NCI-H187 treated with DMSO at 0.1 percent for 48 hours (cell line): ENCODE data around the gene AOX1.
"Not testable (repeated sequence)": the region's sequence is repeated elsewhere in the genome, so short reads cannot be mapped to it uniquely, and the experiment has no call there.

ENCODE experiments used
- DNase-seq: peaks from one replicate; lab custom pipeline; 2025; lab: John Stamatoyannopoulos, UW

AOX1 gene

GRCh38 chr2:200703127-200703925 lies 117.5 kb downstream of the AOX1 start:
- DNase-seq = no peak

GRCh38 chr2:200703926-200704637 lies 118.3 kb downstream of the AOX1 start:
- no peak for DNase-seq

GRCh38 chr2:200705305-200706041 lies 119.7 kb downstream of the AOX1 start:
- DNase-seq = no peak

GRCh38 chr2:200708943-200709342 lies 123.1 kb downstream of the AOX1 start:
- DNase-seq = no peak

- DNase-seq = no peak
Observed at GRCh38 chr2:200713003-200713703, 127.3 kb downstream of the AOX1 start.

- DNase-seq = no peak
Observed at GRCh38 chr2:200713704-200714064, 127.9 kb downstream of the AOX1 start.

GRCh38 chr2:200715014-200715413 lies 129.2 kb downstream of the AOX1 start:
- not testable (repeated sequence) for DNase-seq

GRCh38 chr2:200716386-200716785 lies 130.6 kb downstream of the AOX1 start:
- DNase-seq = no peak
